GM18520 (cell line): Measurements from ENCODE around the gene TMCC2.
"Not testable (repeated sequence)": the region's sequence is repeated elsewhere in the genome, so short reads cannot be mapped to it uniquely, and the experiment has no call there.

Source experiments
- ATAC-seq: cut with Tn5 transposase; IDR thresholded peaks from one replicate; pipeline ENCODE4 v1.9.1; 2021; ENCODE audit not compliant: unreplicated experiment

TMCC2 gene

GRCh38 chr1:205211839-205212536 is 15.8 kb upstream of the TMCC2 start:
- ATAC-seq: peak; percentile 15

DNA sequence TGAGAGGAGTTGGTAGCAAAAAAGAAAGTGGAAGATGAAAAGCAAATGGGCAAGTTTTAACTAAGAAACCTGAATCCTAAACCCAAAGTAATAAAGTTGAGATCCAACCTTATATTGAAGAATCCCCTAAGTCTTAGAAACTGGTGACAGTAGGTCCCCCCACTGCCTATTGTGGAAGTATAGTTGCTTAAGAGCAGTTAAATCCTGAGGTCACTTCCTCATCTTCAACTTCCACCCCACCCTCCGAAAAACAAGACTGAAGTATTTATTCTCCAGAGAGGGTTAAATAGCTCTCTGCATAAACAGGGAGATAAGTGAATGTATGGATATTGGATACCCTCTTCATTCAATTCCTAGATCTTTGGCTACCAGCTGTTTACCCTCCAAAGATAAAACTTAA is 13.0 kb upstream of the TMCC2 start:
- no peak for ATAC-seq

DNA sequence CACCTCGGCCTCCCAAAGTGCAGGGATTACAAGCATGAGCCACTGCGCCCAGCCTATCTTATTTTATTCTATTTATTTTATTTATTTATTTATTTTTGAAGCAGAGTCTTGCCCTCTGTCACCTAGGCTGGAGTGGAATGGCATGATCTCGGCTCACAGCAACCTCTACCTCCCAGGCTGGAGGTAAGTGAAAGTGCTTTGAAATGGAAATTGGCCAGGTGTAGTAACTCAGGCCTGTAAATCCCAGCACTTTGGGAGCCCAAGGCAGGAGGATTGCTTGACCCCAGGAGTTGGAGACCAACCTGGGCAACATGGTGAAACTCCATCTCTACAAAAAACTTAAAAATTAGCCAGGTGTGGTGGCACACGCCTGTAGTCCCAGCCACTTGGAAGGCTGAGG is 11.2 kb upstream of the TMCC2 start:
- no peak for ATAC-seq

DNA sequence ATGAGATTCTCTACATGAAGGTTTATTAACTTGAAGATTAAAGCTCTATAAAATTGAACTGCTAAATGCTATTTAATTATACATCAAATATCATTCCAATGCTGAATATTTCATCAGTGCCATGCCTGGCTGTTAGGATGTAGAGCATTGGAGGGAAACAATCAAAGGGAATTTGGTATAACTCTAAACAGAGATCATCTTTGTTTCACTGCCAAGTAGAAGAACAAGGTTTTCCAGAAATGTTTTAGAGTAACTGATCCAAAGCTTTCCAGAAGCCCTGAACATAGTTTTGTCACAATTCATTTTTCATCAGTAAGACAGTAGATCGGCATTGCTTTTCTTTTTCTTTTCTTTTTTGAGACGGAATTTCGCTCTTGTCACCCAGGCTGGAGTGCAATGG is 10.3 kb upstream of the TMCC2 start:
- ATAC-seq: no peak

DNA sequence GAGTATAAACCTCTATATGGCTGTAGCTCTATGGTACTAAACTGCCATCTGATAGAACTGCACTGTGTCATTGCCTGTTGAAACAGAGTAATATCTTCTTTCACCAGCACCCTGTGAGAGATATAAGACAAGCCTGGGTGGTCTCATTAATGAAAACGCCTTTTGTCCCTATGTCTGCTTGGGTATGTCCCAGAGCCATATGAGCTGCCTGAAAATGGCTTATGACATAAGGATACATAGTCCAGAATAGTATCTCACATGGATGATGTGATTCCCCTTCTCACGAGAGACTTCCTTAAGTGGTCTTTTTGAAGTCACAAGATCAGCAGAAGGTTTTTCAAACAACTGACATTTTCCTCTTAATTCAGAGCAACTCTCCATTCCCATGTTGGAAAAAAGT is 7.3 kb upstream of the TMCC2 start:
- ATAC-seq: no peak

DNA sequence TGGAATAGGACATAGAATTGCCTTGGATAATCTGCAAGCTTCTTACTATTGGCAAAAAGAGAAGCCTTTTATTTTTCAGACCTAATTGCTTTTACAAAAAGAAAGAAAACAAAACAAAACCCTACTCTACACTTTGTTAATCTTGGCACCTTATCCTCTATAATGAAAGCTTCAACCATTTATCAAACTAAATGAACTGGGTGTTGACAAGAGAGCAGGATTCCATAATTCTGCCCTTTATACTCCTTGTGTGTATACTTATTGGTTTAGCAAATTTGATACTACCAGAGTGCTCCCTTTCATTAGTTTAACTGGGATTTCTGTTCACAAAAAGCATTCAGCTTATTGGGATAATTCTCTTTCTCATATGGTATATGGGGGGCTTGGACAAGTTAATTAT is 3.0 kb upstream of the TMCC2 start:
- ATAC-seq: no peak

DNA sequence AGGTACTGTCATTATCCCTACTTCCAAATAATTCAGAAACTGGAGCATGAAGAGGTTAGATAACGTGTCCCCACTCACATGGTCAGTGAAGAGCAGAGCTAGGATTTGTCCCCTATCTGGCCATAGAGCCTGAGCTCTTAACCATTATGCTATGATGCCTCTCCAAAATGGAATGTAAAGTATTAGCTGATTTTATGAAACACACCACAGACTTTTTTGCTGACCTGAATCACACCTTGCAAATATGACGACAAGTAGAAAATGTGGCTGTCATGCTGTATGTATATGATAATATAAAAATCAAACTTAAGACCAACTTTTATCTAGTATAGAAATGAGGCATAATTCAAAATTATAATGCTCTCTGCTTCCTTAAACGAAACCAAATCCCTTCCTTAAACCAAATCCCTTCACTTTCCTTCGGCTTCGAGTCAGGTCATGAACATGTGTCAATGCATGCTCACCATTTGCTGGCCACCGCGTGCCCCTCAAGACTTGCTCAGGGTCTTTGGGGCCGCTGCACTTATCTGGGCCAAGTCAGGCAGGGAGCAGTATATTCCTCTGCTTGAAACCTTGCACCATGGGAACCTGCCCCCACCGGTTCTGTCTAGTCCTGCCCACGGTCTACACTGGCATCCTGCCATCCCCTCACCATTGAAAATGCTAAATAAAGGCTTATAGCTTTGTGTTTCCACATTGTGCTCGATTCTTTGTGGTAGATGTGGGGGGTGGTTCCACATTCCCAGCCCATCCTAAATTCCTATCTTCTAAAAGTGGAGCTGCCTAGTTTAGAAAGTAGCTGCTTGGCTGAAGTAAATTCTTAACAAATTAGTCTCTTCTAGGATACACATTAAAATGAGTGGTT is 1.6 kb upstream of the TMCC2 start:
- ATAC-seq: no peak

DNA sequence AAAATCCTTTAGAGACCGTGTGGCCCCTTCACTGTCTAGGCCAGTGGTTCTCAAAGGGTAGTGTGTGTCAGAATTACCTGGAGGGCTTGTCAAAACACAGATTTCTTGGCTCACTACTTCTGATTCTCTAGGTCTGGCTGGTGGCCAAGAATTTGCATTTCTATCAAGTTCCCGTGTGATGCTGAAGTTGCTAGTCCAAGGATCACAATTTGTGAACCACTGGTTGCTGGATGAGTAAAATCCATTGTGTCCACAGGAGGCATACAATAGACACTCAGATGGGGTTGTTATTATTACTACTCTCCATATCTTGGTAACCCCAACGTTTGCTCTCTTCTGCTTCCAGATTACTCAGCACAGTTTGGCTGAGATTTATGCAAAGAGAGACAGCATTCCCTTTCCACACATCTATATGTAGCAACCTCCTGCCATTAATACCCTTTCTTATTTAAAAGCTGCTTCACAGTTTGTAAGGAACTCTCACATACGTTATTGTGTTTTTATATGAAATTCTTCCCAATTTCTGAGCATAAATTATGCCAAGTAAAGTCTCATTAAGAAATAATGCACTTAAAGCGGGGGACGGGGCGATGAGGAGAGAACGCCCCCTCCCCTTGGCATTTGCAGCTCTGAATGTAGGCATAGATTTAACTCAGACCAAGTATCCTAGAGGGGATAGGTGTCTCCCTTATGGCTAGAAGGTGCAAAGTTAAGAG is 720 bp upstream of the TMCC2 start:
- ATAC-seq: no peak

DNA sequence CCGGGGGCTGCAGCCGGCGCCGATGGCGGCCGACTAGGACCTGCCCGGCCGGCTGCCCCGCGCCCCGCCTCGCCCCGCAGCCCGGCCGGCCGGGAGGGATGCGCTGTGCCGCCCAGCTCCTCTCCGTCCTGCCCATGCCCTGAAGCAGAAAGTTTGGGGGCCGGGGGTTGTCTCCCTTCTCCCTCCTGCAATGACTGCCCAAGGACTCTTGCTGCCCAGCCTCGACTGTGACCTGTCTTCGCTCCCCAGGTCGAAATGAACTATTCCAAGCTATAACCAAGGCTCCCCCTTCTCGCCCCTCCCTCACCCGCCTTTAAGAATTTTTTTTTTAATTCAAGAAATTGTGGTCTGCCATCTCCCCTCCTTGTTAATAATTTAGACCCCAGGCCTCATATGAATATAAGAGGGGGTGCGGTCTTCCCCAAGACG is 361 bp downstream of the TMCC2 start:
- ATAC-seq: no peak

GRCh38 chr1:205229399-205229871 is 1.7 kb downstream of the TMCC2 start:
- ATAC-seq: no peak

GRCh38 chr1:205229916-205230700 is 2.4 kb downstream of the TMCC2 start:
- no peak for ATAC-seq

GRCh38 chr1:205230982-205231381 is 3.2 kb downstream of the TMCC2 start:
- ATAC-seq: no peak

DNA sequence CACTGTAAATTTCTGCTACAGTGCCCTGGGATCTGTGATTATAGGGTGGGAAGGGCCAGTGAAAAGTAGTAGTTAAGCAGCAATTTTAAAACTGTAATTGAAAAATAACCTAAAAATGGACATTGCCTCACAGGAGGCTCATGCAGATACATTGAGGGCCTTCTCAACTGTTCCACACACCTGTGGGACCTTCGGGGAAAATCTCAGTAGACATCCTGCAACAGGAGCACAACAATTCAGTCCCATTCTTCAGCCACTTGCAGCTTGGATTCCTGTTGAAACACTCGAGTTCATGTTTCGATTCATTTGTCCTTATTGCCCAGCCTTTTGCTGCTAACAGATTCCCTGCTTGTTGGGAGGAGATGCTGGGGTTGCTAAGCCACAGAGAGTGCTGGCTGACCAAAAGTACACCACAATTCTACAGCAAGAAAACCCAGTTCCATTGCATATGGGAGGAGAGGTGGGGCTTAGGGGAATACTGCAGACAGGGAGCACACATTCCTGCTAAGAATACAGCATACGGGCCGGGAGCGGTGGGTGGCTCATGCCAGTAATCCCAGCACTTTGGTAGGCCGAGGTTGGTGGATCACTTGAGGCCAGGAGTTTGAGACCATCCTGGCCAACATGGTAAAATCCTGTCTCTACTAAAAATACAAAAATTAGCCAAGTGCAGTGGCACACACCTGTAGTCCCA is 4.5 kb downstream of the TMCC2 start:
- no peak for ATAC-seq

GRCh38 chr1:205232945-205233397 is 5.2 kb downstream of the TMCC2 start:
- ATAC-seq: no peak

DNA sequence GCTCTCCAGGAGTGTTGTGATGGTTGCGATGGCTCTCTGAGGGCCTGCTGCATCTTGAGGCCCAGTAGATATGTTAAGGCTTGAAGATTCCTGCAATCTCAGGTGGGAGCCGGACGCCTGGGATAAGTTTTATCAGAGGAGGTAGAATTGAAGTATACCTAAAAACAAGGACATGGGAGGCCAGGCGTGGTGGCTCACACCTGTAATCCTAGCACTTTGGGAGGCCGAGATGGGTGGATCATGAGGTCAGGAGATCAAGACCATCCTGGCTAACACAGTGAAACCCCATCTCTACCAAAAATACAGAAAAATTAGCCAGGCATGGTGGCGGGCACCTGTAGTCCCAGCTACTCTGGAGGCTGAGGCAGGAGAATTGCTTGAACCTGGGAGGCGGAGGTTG is 6.2 kb downstream of the TMCC2 start:
- ATAC-seq: not testable (repeated sequence)

GRCh38 chr1:205235951-205236350 is 8.2 kb downstream of the TMCC2 start:
- no peak for ATAC-seq

- no peak for ATAC-seq
Measured at GRCh38 chr1:205236526-205236925, 8.8 kb downstream of the TMCC2 start.

DNA sequence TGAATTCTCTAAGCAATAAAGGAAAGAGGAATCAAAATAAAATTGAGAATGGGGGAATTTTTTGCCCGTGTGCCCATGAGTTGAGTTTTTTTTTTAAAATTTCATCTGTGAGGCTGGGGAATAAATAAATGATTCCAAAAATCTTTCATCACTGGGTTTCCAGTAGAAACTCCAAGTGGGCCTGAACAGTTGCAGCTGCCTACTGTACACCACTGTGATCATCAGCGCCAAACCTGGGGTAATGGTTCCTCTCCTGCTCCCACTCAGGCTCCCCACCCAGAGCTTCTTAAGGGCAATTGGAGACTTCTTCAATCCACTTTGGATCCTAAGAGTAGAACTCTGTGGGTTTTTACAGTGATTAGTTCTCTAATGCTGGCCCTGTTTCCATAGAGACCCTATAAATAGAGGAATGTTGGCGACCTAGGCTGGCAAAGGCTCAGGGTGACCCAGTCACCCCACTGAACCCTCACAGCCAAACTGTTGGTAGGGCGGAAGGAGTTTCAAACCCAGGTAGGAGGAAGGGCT is 9.3 kb downstream of the TMCC2 start:
- no peak for ATAC-seq

- no peak for ATAC-seq
Measured at GRCh38 chr1:205237526-205238484, 10.1 kb downstream of the TMCC2 start.
